ENCODE results near the gene LST1. TPM values are rescaled to one million over a fixed set of nuclear protein-coding genes. Genes with fewer than 3 reads are reported as not detected.

The LST1 gene
- total RNA-seq, 4 donors from 2014 or later: 1.6 to 22.3 (median 4.1) TPM; not detected in 1

DNA sequence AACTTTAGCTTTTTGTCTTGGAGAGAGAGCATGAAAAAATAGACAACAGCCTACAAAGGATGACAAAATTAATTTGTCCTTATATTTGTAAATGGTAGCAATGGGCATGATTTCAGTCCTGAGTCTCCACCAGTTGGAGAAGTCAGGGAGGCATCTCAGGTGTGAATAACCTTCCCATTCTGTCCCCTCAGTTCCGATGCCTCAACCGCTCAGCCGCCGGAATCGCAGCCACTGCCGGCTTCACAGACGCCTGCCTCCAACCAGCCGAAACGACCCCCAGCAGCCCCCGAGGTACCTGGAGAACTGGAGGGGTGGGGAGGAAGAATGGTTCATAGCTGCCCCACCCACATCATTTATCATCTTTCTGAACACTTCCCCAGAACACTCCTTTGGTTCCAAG is 38.0 kb downstream of the LST1 start:
- in situ Hi-C loops (cut with MboI; ENCODE audit: low sequenced_read_pairs in 4 of 4) (no loop called here), intact Hi-C loops (cut with DNase I; ENCODE audit: low total_unique reads) (loop anchor here (10.0 kb wide), 1 partner anchor 1009 kb away; the partner anchor contains the start of genes MRPS18B and PPP1R10)
- no peaks in the 10 kb centered on the region for H3K27me3 ChIP-seq
- no peaks in the 10 kb centered on the region for H3K9me3 ChIP-seq
- no peak for TF ChIP-seq CTCF (IDR thresholded peaks at IDR 0.05 in 4 of 5, conservative IDR thresholded peaks at IDR 0.05 in 1 of 5)
- no peak for TF ChIP-seq POLR2A (IDR thresholded peaks at IDR 0.05)
- DNase-seq: no peak
- peaks cover 19 to 21% of the 10 kb centered on the region in 2 donors for H3K4me1 ChIP-seq
- ATAC-seq: no peak
- no peak overlapping the region for H3K4me3 ChIP-seq
- no peak overlapping the region for H3K27ac ChIP-seq
- H3K36me3 ChIP-seq: peaks cover 8 to 64% of the 10 kb centered on the region in 2 donors

GRCh38 chr6:31626952-31627351 is 40.9 kb downstream of the LST1 start:
- Histone ChIP-seq H3K4me1 (peaks cover 6 to 10% of the 10 kb centered on the region in 2 donors), H3K27me3 (no peaks in the 10 kb centered on the region), H3K36me3 (peaks cover 8 to 93% of the 10 kb centered on the region in 2 donors), H3K9me3 (no peaks in the 10 kb centered on the region), H3K27ac (no peak overlapping the region), H3K4me3 (no peak overlapping the region)
- intact Hi-C loops (cut with DNase I; ENCODE audit: low total_unique reads) (loop anchor here (10.0 kb wide), 1 partner anchor 1012 kb away; the partner anchor contains the start of genes MRPS18B and PPP1R10), in situ Hi-C loops (cut with MboI; ENCODE audit: low sequenced_read_pairs in 4 of 4) (no loop called here)
- TF ChIP-seq CTCF (IDR thresholded peaks at IDR 0.05 in 4 of 5, conservative IDR thresholded peaks at IDR 0.05 in 1 of 5) (no peak), POLR2A (IDR thresholded peaks at IDR 0.05) (no peak)
- no peak for ATAC-seq
- DNase-seq: no peak

DNA sequence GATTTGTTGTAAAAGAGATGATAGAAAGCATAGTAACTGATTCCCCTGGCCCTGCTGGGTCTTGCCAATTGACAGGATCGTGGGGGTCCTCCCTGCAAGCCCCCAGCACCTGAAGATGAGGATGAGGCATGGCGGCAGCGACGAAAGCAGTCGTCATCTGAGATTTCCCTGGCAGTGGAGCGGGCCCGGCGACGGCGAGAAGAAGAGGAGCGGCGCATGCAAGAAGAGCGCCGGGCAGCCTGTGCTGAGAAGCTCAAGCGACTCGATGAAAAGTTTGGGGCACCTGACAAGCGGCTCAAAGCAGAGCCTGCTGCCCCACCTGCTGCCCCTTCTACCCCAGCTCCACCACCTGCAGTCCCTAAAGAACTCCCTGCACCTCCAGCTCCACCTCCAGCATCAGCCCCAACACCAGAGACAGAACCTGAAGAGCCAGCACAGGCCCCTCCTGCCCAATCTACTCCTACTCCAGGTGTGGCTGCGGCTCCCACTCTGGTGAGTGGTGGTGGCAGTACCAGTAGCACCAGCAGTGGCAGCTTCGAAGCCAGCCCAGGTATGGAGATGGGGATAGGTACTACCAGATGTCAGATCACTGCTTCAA is 41.7 kb downstream of the LST1 start:
- peaks cover 0 to 2% of the 10 kb centered on the region in 2 donors for H3K4me1 ChIP-seq
- intact Hi-C loops (cut with DNase I; ENCODE audit: low total_unique reads): loop anchor here (10.0 kb wide), 1 partner anchor 1013 kb away; the partner anchor contains the start of genes MRPS18B and PPP1R10
- H3K27ac ChIP-seq: no peak overlapping the region
- DNase-seq (no peak), ATAC-seq (no peak)
- TF ChIP-seq POLR2A (IDR thresholded peaks at IDR 0.05): no peak
- H3K36me3 ChIP-seq: peaks cover 8 to 99% of the 10 kb centered on the region in 2 donors
- H3K27me3 ChIP-seq: no peaks in the 10 kb centered on the region
- no peak overlapping the region for H3K4me3 ChIP-seq
- in situ Hi-C loops (cut with MboI; ENCODE audit: low sequenced_read_pairs in 4 of 4): no loop called here
- H3K9me3 ChIP-seq: no peaks in the 10 kb centered on the region

DNA sequence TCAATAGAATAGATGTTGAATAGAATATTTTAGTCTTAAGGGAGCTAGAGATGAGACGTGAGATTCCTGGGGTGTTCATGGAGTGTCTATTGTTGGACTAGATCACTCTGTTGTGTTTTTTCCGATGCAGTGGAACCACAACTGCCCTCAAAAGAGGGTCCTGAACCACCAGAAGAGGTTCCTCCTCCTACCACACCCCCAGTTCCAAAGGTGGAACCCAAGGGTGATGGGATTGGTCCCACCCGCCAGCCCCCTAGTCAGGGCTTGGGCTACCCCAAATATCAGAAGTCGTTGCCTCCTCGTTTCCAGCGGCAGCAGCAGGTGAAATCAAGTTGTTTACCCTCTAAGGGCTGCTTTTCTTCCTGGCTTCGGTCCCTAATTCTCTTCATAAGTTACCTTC is 42.9 kb downstream of the LST1 start:
- H3K4me1 ChIP-seq: no peaks in the 10 kb centered on the region
- DNase-seq: no peak
- H3K4me3 ChIP-seq: no peak overlapping the region
- TF ChIP-seq POLR2A (IDR thresholded peaks at IDR 0.05) (no peak), CTCF (IDR thresholded peaks at IDR 0.05 in 4 of 5, conservative IDR thresholded peaks at IDR 0.05 in 1 of 5) (no peak)
- in situ Hi-C loops (cut with MboI; ENCODE audit: low sequenced_read_pairs in 4 of 4) (no loop called here), intact Hi-C loops (cut with DNase I; ENCODE audit: low total_unique reads) (loop anchor here (10.0 kb wide), 1 partner anchor 1014 kb away; the partner anchor contains the start of genes MRPS18B and PPP1R10)
- no peak overlapping the region for H3K27ac ChIP-seq
- H3K27me3 ChIP-seq: no peaks in the 10 kb centered on the region
- no peak for ATAC-seq
- no peaks in the 10 kb centered on the region for H3K9me3 ChIP-seq
- peaks cover 8 to 100% of the 10 kb centered on the region in 2 donors for H3K36me3 ChIP-seq

GRCh38 chr6:31630177-31630934 is 44.3 kb downstream of the LST1 start:
- no peaks in the 10 kb centered on the region for H3K4me1 ChIP-seq
- H3K27me3 ChIP-seq: no peaks in the 10 kb centered on the region
- H3K36me3 ChIP-seq: peaks cover 8 to 100% of the 10 kb centered on the region in 2 donors
- H3K4me3 ChIP-seq: no peak overlapping the region
- in situ Hi-C loops (cut with MboI; ENCODE audit: low sequenced_read_pairs in 4 of 4) (no loop called here), intact Hi-C loops (cut with DNase I; ENCODE audit: low total_unique reads) (no loop called here)
- H3K27ac ChIP-seq: no peak overlapping the region
- DNase-seq (no peak), ATAC-seq (no peak)
- H3K9me3 ChIP-seq: no peaks in the 10 kb centered on the region
- TF ChIP-seq CTCF (IDR thresholded peaks at IDR 0.05 in 4 of 5, conservative IDR thresholded peaks at IDR 0.05 in 1 of 5): no peak
- TF ChIP-seq POLR2A (IDR thresholded peaks at IDR 0.05): no peak

Measured in gastrocnemius medialis (tissue), 4 donors.